Measurements from ENCODE around the gene TNNT1.

Gene TNNT1

GRCh38 chr19:55146078-55146704 lies 2.8 kb downstream of the TNNT1 start:
- peak; percentile 47 for TF ChIP-seq CTCF (IDR thresholded peaks at IDR 0.05; ENCODE audit: control extremely low read depth, extremely low read depth, low read depth, missing control alignments)
- ChIA-PET POLR2A (interaction anchor here (0.6 kb wide), 1 partner anchor 164 kb away, joined by 3 read pairs; no protein-coding TSS in a partner anchor), CTCF (interaction anchor here (1.4 kb wide), 1 partner anchor 14 kb away, joined by 6 read pairs; no protein-coding TSS in a partner anchor)
- DNase-seq (ENCODE audit: extremely low spot score): peak; percentile 69

GRCh38 chr19:55145232-55145631 lies 3.8 kb downstream of the TNNT1 start:
- POLR2A ChIA-PET: no interaction called here
- CTCF ChIA-PET: interaction anchor here (1.4 kb wide), 1 partner anchor 15 kb away, joined by 6 read pairs; no protein-coding TSS in a partner anchor
- DNase-seq (ENCODE audit: extremely low spot score): no peak
- TF ChIP-seq CTCF (IDR thresholded peaks at IDR 0.05; ENCODE audit: control extremely low read depth, extremely low read depth, low read depth, missing control alignments): no peak

- CTCF ChIA-PET: interaction anchor here (0.7 to 5.0 kb wide), 29 partner anchors 9 to 498 kb away, joined by 3 to 43 read pairs (median 4); partner anchors contain the start of genes PPP1R12C, TNNI3 and ZNF865
- TF ChIP-seq CTCF (IDR thresholded peaks at IDR 0.05; ENCODE audit: control extremely low read depth, extremely low read depth, low read depth, missing control alignments): no peak
- DNase-seq (ENCODE audit: extremely low spot score): no peak
- POLR2A ChIA-PET: interaction anchor here (0.6 to 0.7 kb wide), 2 partner anchors 266 to 335 kb away, joined by 3 read pairs; partner anchors contain the start of genes UBE2S and ZNF628
These were observed 7.3 kb downstream of the TNNT1 start for GRCh38 chr19:55141696-55142095.

GRCh38 chr19:55137915-55138314 lies 11.1 kb downstream of the TNNT1 start:
- DNase-seq (ENCODE audit: extremely low spot score): no peak
- CTCF ChIA-PET: no interaction called here
- TF ChIP-seq CTCF (IDR thresholded peaks at IDR 0.05; ENCODE audit: control extremely low read depth, extremely low read depth, low read depth, missing control alignments): no peak
- POLR2A ChIA-PET: no interaction called here

GRCh38 chr19:55136399-55137102 lies 12.5 kb downstream of the TNNT1 start:
- DNase-seq (ENCODE audit: extremely low spot score): no peak
- ChIA-PET CTCF (interaction anchor here (0.7 to 5.9 kb wide), 8 partner anchors 11 to 381 kb away, joined by 3 to 40 read pairs (median 4); partner anchors contain the start of gene TNNT1), POLR2A (no interaction called here)
- no peak for TF ChIP-seq CTCF (IDR thresholded peaks at IDR 0.05; ENCODE audit: control extremely low read depth, extremely low read depth, low read depth, missing control alignments)

- ChIA-PET POLR2A (no interaction called here), CTCF (interaction anchor here (5.9 kb wide), 1 partner anchor 46 kb away, joined by 40 read pairs; no protein-coding TSS in a partner anchor)
- no peak for DNase-seq (ENCODE audit: extremely low spot score)
- TF ChIP-seq CTCF (IDR thresholded peaks at IDR 0.05; ENCODE audit: control extremely low read depth, extremely low read depth, low read depth, missing control alignments): no peak
These were observed 14.3 kb downstream of the TNNT1 start for GRCh38 chr19:55134736-55135135.
